H1 (cell line): ENCODE data around the gene DGCR8. TPM values are rescaled to one million over a fixed set of nuclear protein-coding genes. Genes with fewer than 3 reads are reported as not detected.

Source experiments
- CTCF ChIA-PET: fragments of 300-600 bp; sonication (Branson Sonifier 250); formaldehyde crosslinking; loops from one replicate; lab custom pipeline; 2021; ENCODE audit not compliant: partially characterized antibody; lab: Charles Lee
- POLR2A ChIA-PET: fragments of 300-600 bp; sonication (Branson Sonifier 250); formaldehyde crosslinking; loops from one replicate; lab custom pipeline; 2021; ENCODE audit warnings: inconsistent platforms; ENCODE audit not compliant: partially characterized antibody; lab: Charles Lee
- DNase-seq, 2 experiments: peaks; one replicate each; pipeline versions ENCODE4 v3.0.0 to v3.0.0-alpha.2; 2010 to 2022; ENCODE audit warnings: low spot score in 2 of 2, low read depth in 1 of 2, mixed read lengths in 1 of 2
- FAIRE-seq: peaks from 2 replicates; lab custom pipeline; 2011; peaks lifted over from hg19 to GRCh38; lab: Jason Lieb, UNC
- H2AFZ ChIP-seq: 2 replicates; pipeline ENCODE4 v1.8.1; 2012; ENCODE audit warnings: low read length, inconsistent platforms
- H2AK5ac ChIP-seq: 2 replicates; pipeline ENCODE4 v1.6.1; 2013; ENCODE audit warnings: low read depth, low read length
- H2BK120ac ChIP-seq: replicated peaks from 2 replicates; pipeline ENCODE3; 2013; ENCODE audit warnings: low read depth, low read length, inconsistent platforms
- H2BK12ac ChIP-seq: 2 replicates; pipeline ENCODE4 v1.6.1; 2013; ENCODE audit warnings: low read depth, low read length
- H2BK15ac ChIP-seq: 2 replicates; pipeline ENCODE4 v1.6.1; 2013; ENCODE audit warnings: low read length
- H2BK20ac ChIP-seq: 2 replicates; pipeline ENCODE4 v1.6.1; 2013; ENCODE audit warnings: low read length
- H2BK5ac ChIP-seq: 2 replicates; pipeline ENCODE4 v1.6.1; 2013; ENCODE audit warnings: low read depth, low read length
- H3K14ac ChIP-seq: 2 replicates; pipeline ENCODE4 v1.6.1; 2013; ENCODE audit warnings: inconsistent platforms; ENCODE audit not compliant: insufficient read length
- H3K18ac ChIP-seq: 2 replicates; pipeline ENCODE4 v1.6.1; 2013; ENCODE audit warnings: low read length; ENCODE audit errors: extremely low read depth
- H3K23ac ChIP-seq: 2 replicates; pipeline ENCODE4 v1.6.1; 2013; ENCODE audit warnings: inconsistent platforms; ENCODE audit not compliant: insufficient read length
- H3K23me2 ChIP-seq: 2 replicates; pipeline ENCODE4 v1.6.1; 2013; ENCODE audit warnings: low read depth, low read length
- H3K27ac ChIP-seq: 2 replicates; pipeline ENCODE4 v1.6.1; 2011; ENCODE audit warnings: low read depth, low read length, inconsistent platforms
- H3K27me3 ChIP-seq, 4 experiments: replicated peaks in 1 of 4; 1 replicate in 1 of 4; 2 replicates in 3 of 4; pipeline versions ENCODE4 v1.6.1 to v1.8.1; 2011 to 2013; ENCODE audit warnings: low read length in 3 of 4, mild to moderate bottlenecking in 3 of 4, inconsistent platforms in 2 of 4, mixed read lengths in 2 of 4, moderate library complexity in 1 of 4; ENCODE audit not compliant: control insufficient read depth in 3 of 4, insufficient read depth in 3 of 4; ENCODE audit errors: extremely low read depth in 1 of 4
- H3K36me3 ChIP-seq, 4 experiments: 2 replicates each; pipeline versions ENCODE4 v1.6.1 to v1.8.1; 2011 to 2013; ENCODE audit warnings: mild to moderate bottlenecking in 4 of 4, low read length in 3 of 4, moderate library complexity in 2 of 4, control low read depth in 1 of 4, inconsistent platforms in 1 of 4; ENCODE audit not compliant: insufficient read depth in 4 of 4, control insufficient read depth in 2 of 4
- H3K4ac ChIP-seq: replicated peaks from 2 replicates; pipeline ENCODE3; 2013; ENCODE audit warnings: low read length, low read depth, mixed read lengths, inconsistent platforms; ENCODE audit not compliant: insufficient read length
- H3K4me1 ChIP-seq, 4 experiments: replicated peaks in 1 of 4; 1 replicate in 1 of 4; 2 replicates in 3 of 4; pipeline versions ENCODE4 v1.6.1 to v1.8.1; 2011 to 2013; ENCODE audit warnings: low read length in 3 of 4, inconsistent platforms in 2 of 4, mixed read lengths in 1 of 4; ENCODE audit not compliant: insufficient read depth in 4 of 4, control insufficient read depth in 3 of 4
- H3K4me2 ChIP-seq, 2 experiments: 2 replicates each; pipeline versions ENCODE4 v1.6.1 to v1.8.1; 2011 to 2013; ENCODE audit warnings: low read depth in 2 of 2, low read length in 2 of 2, control low read depth in 1 of 2, inconsistent platforms in 1 of 2, mild to moderate bottlenecking in 1 of 2; ENCODE audit not compliant: insufficient read depth in 1 of 2
- H3K4me3 ChIP-seq, 4 experiments: fragments of 200-600, 300-600 bp in 1 of 4; sonication (generic), shearing (Covaris generic), sonication (Bioruptor Twin) in 1 of 4; 2 replicates each; pipeline versions ENCODE4 v1.5.1 to v1.8.1; 2011 to 2016; ENCODE audit warnings: low read length in 4 of 4, low read depth in 3 of 4, control low read depth in 2 of 4, inconsistent platforms in 2 of 4, mild to moderate bottlenecking in 2 of 4, mixed read lengths in 1 of 4, moderate library complexity in 1 of 4; ENCODE audit not compliant: insufficient read depth in 2 of 4; ENCODE audit errors: extremely low read depth in 1 of 4
- H3K56ac ChIP-seq: replicated peaks from 2 replicates; pipeline ENCODE3; 2013; ENCODE audit warnings: low read depth, mild to moderate bottlenecking, mixed read lengths, low read length, inconsistent platforms; ENCODE audit not compliant: insufficient read length
- H3K79me1 ChIP-seq: 2 replicates; pipeline ENCODE4 v1.6.1; 2013; ENCODE audit warnings: low read depth, low read length, control low read depth
- H3K79me2 ChIP-seq, 2 experiments: 2 replicates each; pipeline versions ENCODE4 v1.6.1 to v1.8.1; 2012 to 2013; ENCODE audit warnings: low read length in 2 of 2, mild to moderate bottlenecking in 2 of 2, inconsistent platforms in 1 of 2; ENCODE audit not compliant: insufficient read depth in 2 of 2, control insufficient read depth in 1 of 2
- H3K9ac ChIP-seq, 4 experiments: replicated peaks in 1 of 4; 1 replicate in 1 of 4; 2 replicates in 3 of 4; pipeline versions ENCODE4 v1.6.1 to v1.8.1; 2011 to 2013; ENCODE audit warnings: low read depth in 3 of 4, low read length in 3 of 4, control low read depth in 2 of 4, mild to moderate bottlenecking in 2 of 4, moderate library complexity in 2 of 4, inconsistent platforms in 1 of 4; ENCODE audit errors: extremely low read depth in 1 of 4
- H3K9me3 ChIP-seq, 2 experiments: 2 replicates each; pipeline versions ENCODE4 v1.6.1 to v1.8.1; 2012 to 2013; ENCODE audit warnings: mild to moderate bottlenecking in 2 of 2, moderate library complexity in 2 of 2, control low read depth in 1 of 2, inconsistent platforms in 1 of 2, low read depth in 1 of 2, low read length in 1 of 2, mixed read lengths in 1 of 2; ENCODE audit not compliant: insufficient read depth in 2 of 2
- H4K20me1 ChIP-seq, 2 experiments: replicated peaks in 1 of 2; 2 replicates each; pipeline versions ENCODE3 to v1.8.1; 2011 to 2013; ENCODE audit warnings: inconsistent platforms in 2 of 2, low read length in 2 of 2, mild to moderate bottlenecking in 1 of 2; ENCODE audit not compliant: insufficient read depth in 2 of 2, control insufficient read depth in 1 of 2
- H4K5ac ChIP-seq: 2 replicates; pipeline ENCODE4 v1.6.1; 2013; ENCODE audit warnings: low read length, low read depth, mixed read lengths, inconsistent platforms; ENCODE audit not compliant: insufficient read length
- H4K8ac ChIP-seq: 2 replicates; pipeline ENCODE4 v1.8.0; 2013; ENCODE audit warnings: mild to moderate bottlenecking, moderate library complexity, low read length, inconsistent platforms; ENCODE audit not compliant: insufficient read depth; ENCODE audit errors: extremely low read depth
- H4K91ac ChIP-seq: replicated peaks from 2 replicates; pipeline ENCODE3; 2013; ENCODE audit warnings: low read length, mixed read lengths, inconsistent platforms; ENCODE audit not compliant: insufficient read length
- EZH2 ChIP-seq: fragments of 200-600 bp; sonication (generic); IDR thresholded peaks from 2 replicates; pipeline ENCODE4 v1.7.1; 2012; ENCODE audit warnings: low read depth, mild to moderate bottlenecking, moderate library complexity, low read length, inconsistent platforms; ENCODE audit not compliant: severe bottlenecking
- GTF2F1 ChIP-seq: IDR thresholded peaks from 2 replicates; pipeline ENCODE4 v1.6.1; 2012; ENCODE audit warnings: low read depth, low read length, improper control_type of control experiment, borderline replicate concordance
- HDAC6 ChIP-seq: IDR thresholded peaks from one replicate; pipeline ENCODE4 v1.7.1; 2012; ENCODE audit warnings: low read depth, mild to moderate bottlenecking, inconsistent platforms, low read length, moderate library complexity
- JUND ChIP-seq: IDR thresholded peaks from 2 replicates; pipeline ENCODE4 v1.6.1; 2011; ENCODE audit warnings: mild to moderate bottlenecking, improper control_type of control experiment, low read length
- POU5F1 ChIP-seq: IDR thresholded peaks from 2 replicates; pipeline ENCODE4 v1.6.1; 2011; ENCODE audit warnings: low read depth, mild to moderate bottlenecking, low read length, moderate library complexity
- SIRT6 ChIP-seq: IDR thresholded peaks from one replicate; pipeline ENCODE4 v1.7.1; 2012; ENCODE audit warnings: low read length, inconsistent platforms
- SRF ChIP-seq: IDR thresholded peaks from 2 replicates; pipeline ENCODE4 v1.6.1; 2011; ENCODE audit warnings: mild to moderate bottlenecking, low read depth, low read length, moderate library complexity
- TAF1 ChIP-seq: IDR thresholded peaks from 2 replicates; pipeline ENCODE4 v1.6.1; 2011; ENCODE audit warnings: mild to moderate bottlenecking, low read depth, low read length
- WGBS, 2 experiments: shearing (Covaris generic) in 1 of 2; methylation state at CpG; one replicate each; pipeline versions ENCODE4 v1.1.6 to v1.1.7; 2013 to 2015; ENCODE audit warnings: low lambda C conversion rate in 2 of 2, mixed read lengths in 2 of 2, inconsistent platforms in 1 of 2, low coverage in 1 of 2, missing lambda C conversion rate in 1 of 2; ENCODE audit not compliant: insufficient replicate concordance in 2 of 2, insufficient coverage in 1 of 2, insufficient read length in 1 of 2; ENCODE audit errors: extremely low coverage in 1 of 2, missing lambda C conversion rate in 1 of 2; 5-methylcytosine and 5-hydroxymethylcytosine counted together
- polyA plus RNA-seq, 7 experiments: library from polyadenylated mRNA; depleted of rRNA in 3 of 7; stranded (reverse) in 5 of 7; unstranded in 2 of 7; fragments of >200 nt in 5 of 7; fragments of 200-250 nt in 2 of 7; gene quantifications; 1 replicate in 5 of 7; 2 replicates in 1 of 7; 4 replicates in 1 of 7; pipeline versions ENCODE4 v1.2.1 to v1.2.3, GENCODE V29; 2011 to 2013; ENCODE audit warnings: missing spikeins in 2 of 7, mixed read lengths in 2 of 7
- total RNA-seq: library from RNA; stranded (reverse); fragmentation: NEBNext Ultra II Directional; extraction: Animal tissue kit (Norgen Biotek cat#: 25700); gene quantifications from 2 replicates; pipeline ENCODE4 v1.2.1, GENCODE V29; 2021
- TF ChIP-seq, protein P1 (sequence below): IDR thresholded peaks from 2 replicates; pipeline ENCODE4 v1.6.1; 2011; ENCODE audit warnings: low read depth, mild to moderate bottlenecking, low read length; ENCODE audit not compliant: insufficient read depth
- TF ChIP-seq, protein P2 (sequence below): IDR thresholded peaks from 2 replicates; pipeline ENCODE4 v1.6.1; 2012; ENCODE audit warnings: low read length, inconsistent platforms

The DGCR8 gene
- total and polyA plus RNA-seq, 2 of the 8 experiments (the other 6 are each of a cell fraction or from before 2014, with no cell fraction given), result 23.7 to 43.7 TPM

GRCh38 chr22:20143883-20144665 lies 64.0 kb downstream of the DGCR8 start:
- no peak overlapping the region for H3K18ac ChIP-seq
- no peak for DNase-seq
- POLR2A ChIA-PET, result interaction anchor here (1.9 to 2.8 kb wide), 3 partner anchors 14 to 25 kb away, joined by 10 to 14 read pairs (median 11); partner anchors contain the start of gene TRMT2A
- TF ChIP-seq POU5F1 (no peak), JUND (no peak), GTF2F1 (no peak), EZH2 (no peak), TAF1 (no peak), SIRT6 (no peak), SRF (no peak), HDAC6 (no peak)
- TF ChIP-seq, protein P1, sequence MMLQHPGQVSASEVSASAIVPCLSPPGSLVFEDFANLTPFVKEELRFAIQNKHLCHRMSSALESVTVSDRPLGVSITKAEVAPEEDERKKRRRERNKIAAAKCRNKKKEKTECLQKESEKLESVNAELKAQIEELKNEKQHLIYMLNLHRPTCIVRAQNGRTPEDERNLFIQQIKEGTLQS, result no peak
- TF ChIP-seq, protein P2, sequence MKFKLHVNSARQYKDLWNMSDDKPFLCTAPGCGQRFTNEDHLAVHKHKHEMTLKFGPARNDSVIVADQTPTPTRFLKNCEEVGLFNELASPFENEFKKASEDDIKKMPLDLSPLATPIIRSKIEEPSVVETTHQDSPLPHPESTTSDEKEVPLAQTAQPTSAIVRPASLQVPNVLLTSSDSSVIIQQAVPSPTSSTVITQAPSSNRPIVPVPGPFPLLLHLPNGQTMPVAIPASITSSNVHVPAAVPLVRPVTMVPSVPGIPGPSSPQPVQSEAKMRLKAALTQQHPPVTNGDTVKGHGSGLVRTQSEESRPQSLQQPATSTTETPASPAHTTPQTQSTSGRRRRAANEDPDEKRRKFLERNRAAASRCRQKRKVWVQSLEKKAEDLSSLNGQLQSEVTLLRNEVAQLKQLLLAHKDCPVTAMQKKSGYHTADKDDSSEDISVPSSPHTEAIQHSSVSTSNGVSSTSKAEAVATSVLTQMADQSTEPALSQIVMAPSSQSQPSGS, result no peak

More at GRCh38 chr22:20143883-20144665, 64.0 kb downstream of the DGCR8 start:
- H2AK5ac ChIP-seq, result no peak overlapping the region
- no peak overlapping the region for H3K9ac ChIP-seq
- no peaks in the 10 kb centered on the region for H3K79me2 ChIP-seq
- 96% methylated on average over 16 of the region's 19 CpGs; no CpG with 5 or more reads in 1 of the 2 experiments for WGBS, 2 experiments
- no peaks in the 10 kb centered on the region for H3K4me1 ChIP-seq
- no peak overlapping the region for H3K56ac ChIP-seq
- H4K91ac ChIP-seq, result no peak overlapping the region
- H4K5ac ChIP-seq, result no peak overlapping the region
- H3K23ac ChIP-seq, result no peak overlapping the region
- no peak for FAIRE-seq
- no peak overlapping the region for H2BK5ac ChIP-seq
- no peak overlapping the region for H3K4me3 ChIP-seq
- H3K27me3 ChIP-seq, result no peaks in the 10 kb centered on the region
- no peak overlapping the region for H2BK20ac ChIP-seq
- no peak overlapping the region for H2BK12ac ChIP-seq
- no peaks in the 10 kb centered on the region for H3K23me2 ChIP-seq
- no peak overlapping the region for H3K4ac ChIP-seq
- no peak overlapping the region for H3K14ac ChIP-seq
- H3K79me1 ChIP-seq, result peaks cover 4% of the 10 kb centered on the region
- no peak overlapping the region for H4K8ac ChIP-seq
- no peak overlapping the region for H2BK15ac ChIP-seq
- H4K20me1 ChIP-seq, result peaks cover 2 to 10% of the 10 kb centered on the region in 2 experiments
- no peak overlapping the region for H3K4me2 ChIP-seq
- CTCF ChIA-PET, result interaction anchor here (1.1 to 1.2 kb wide), 2 partner anchors 13 to 14 kb away, joined by 3 read pairs; no protein-coding TSS in a partner anchor
- no peak overlapping the region for H2BK120ac ChIP-seq
- H3K9me3 ChIP-seq, result no peaks in the 10 kb centered on the region
- H3K27ac ChIP-seq, result no peak overlapping the region
- H2AFZ ChIP-seq, result no peak overlapping the region
- H3K36me3 ChIP-seq, result peaks cover 0 to 6% (median 2%) of the 10 kb centered on the region in 4 experiments; a peak in 1 of 8 replicates
